Measurements from ENCODE around the gene GMCL2. TPM values are rescaled to one million over a fixed set of nuclear protein-coding genes. Genes with fewer than 3 reads are reported as not detected.

GMCL2 gene
- total RNA-seq, 1 experiment from 2014 or later: not detected

DNA sequence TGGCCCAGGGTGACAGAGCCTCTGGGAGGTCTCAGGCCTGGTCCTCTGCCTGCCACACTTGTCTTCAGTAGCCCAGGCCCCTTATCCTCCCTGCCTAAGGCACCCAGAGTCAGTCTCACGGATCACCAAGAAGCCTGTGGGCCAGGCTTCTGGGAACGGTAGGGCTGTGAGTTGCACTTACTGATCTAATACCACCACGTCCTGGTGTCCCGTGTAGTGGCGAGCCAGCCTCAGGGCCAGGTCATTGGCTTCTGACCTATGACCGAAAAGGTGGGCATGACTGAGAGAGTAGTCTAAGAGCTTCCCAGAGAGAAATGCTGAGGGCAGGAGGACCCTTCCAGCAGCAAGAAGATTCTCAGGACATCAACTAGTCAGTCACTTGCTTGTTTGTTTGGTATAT, 38.0 kb upstream of the GMCL2 start:
- CTCF ChIA-PET: no interaction called here
- BruUV-seq (replicated peaks): no TSS peak
- Histone ChIP-seq H3K27me3 (ENCODE audit: insufficient read depth, low read length) (no peaks in the 10 kb centered on the region), H3K79me2 (ENCODE audit: insufficient read depth, low read length) (peaks cover 11% of the 10 kb centered on the region), H2AFZ (ENCODE audit: low read depth, low read length, poor library complexity, severe bottlenecking) (no peak overlapping the region), H3K4me3 (replicated peaks in 1 of 2; ENCODE audit: low read depth in 1 of 2, low read length in 2 of 2) (no peak overlapping the region), H4K20me1 (ENCODE audit: insufficient read depth) (no peaks in the 10 kb centered on the region), H3K27ac (ENCODE audit: low read depth, low read length) (no peak overlapping the region), H3K9me2 (ENCODE audit: insufficient read depth) (no peaks in the 10 kb centered on the region), H3K4me1 (ENCODE audit: control insufficient read depth in 1 of 2, insufficient read depth in 2 of 2, low read length in 2 of 2) (peaks cover 0 to under 1% of the 10 kb centered on the region in 2 experiments; a peak in 1 of 4 replicates), H3K4me2 (ENCODE audit: low read length) (no peak overlapping the region), H3K9me3 (ENCODE audit: control insufficient read depth in 1 of 2, insufficient read depth in 1 of 2, low read depth in 1 of 2, low read length in 2 of 2) (no peaks in the 10 kb centered on the region), H3K9ac (ENCODE audit: low read length) (no peak overlapping the region), H3K36me3 (ENCODE audit: control insufficient read depth in 1 of 2, insufficient read depth in 2 of 2, low read length in 2 of 2) (peaks cover 5 to 25% of the 10 kb centered on the region in 2 experiments; a peak in 3 of 4 replicates)
- RAD21 ChIA-PET (ENCODE audit: low non-redundant PET in 1 of 2, low total read pairs in 2 of 2, uncharacterized antibody in 2 of 2, unreplicated experiment in 2 of 2): no interaction called here
- no peak for DNase-seq (ENCODE audit: low read depth, low spot score)
- no peak for ATAC-seq
- POLR2A ChIA-PET: no interaction called here
- no peak for TF ChIP-seq EZH2phosphoT487 (IDR thresholded peaks at IDR 0.05; ENCODE audit: borderline replicate concordance)
- no peak for TF ChIP-seq CBX3 (IDR thresholded peaks at IDR 0.05; ENCODE audit: low read depth)
- TF ChIP-seq EGR1 (IDR thresholded peaks at IDR 0.05; ENCODE audit: low read depth): no peak
- TF ChIP-seq, protein P1, sequence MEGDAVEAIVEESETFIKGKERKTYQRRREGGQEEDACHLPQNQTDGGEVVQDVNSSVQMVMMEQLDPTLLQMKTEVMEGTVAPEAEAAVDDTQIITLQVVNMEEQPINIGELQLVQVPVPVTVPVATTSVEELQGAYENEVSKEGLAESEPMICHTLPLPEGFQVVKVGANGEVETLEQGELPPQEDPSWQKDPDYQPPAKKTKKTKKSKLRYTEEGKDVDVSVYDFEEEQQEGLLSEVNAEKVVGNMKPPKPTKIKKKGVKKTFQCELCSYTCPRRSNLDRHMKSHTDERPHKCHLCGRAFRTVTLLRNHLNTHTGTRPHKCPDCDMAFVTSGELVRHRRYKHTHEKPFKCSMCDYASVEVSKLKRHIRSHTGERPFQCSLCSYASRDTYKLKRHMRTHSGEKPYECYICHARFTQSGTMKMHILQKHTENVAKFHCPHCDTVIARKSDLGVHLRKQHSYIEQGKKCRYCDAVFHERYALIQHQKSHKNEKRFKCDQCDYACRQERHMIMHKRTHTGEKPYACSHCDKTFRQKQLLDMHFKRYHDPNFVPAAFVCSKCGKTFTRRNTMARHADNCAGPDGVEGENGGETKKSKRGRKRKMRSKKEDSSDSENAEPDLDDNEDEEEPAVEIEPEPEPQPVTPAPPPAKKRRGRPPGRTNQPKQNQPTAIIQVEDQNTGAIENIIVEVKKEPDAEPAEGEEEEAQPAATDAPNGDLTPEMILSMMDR (IDR thresholded peaks at IDR 0.05 in 2 of 3, conservative IDR thresholded peaks at IDR 0.05 in 1 of 3; ENCODE audit: borderline replicate concordance in 1 of 3, insufficient read depth in 1 of 3, low read depth in 2 of 3, low read length in 2 of 3): no peak
- TF ChIP-seq SIN3A (IDR thresholded peaks at IDR 0.05; ENCODE audit: low read depth): no peak
- TF ChIP-seq, protein P2, sequence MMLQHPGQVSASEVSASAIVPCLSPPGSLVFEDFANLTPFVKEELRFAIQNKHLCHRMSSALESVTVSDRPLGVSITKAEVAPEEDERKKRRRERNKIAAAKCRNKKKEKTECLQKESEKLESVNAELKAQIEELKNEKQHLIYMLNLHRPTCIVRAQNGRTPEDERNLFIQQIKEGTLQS (IDR thresholded peaks at IDR 0.05): no peak
- intact Hi-C loops (cut with micrococcal nuclease): no loop called here

DNA sequence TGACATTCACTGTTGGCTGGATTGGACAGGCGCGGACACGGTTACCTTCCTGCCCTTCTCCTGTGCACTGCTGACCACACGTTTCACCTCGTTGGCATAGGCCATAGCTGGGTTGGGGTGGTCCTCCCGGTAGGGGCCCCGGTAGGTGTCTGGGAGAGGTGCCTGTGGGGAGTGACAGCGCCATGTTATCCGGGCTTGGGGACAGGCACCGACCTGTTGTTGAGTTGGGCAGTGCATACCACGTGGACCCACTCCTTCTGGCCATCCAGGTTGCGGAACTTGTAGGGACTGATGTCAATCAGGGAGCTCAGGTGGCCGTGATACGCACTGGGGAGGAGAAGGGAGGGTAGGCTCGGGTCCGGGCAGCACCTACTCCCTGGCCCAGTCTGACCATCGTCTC, 37.2 kb upstream of the GMCL2 start:
- POLR2A ChIA-PET: no interaction called here

More for the DNA sequence above, 37.2 kb upstream of the GMCL2 start:
- Histone ChIP-seq H3K9me2 (ENCODE audit: insufficient read depth) (no peaks in the 10 kb centered on the region), H3K9ac (ENCODE audit: low read length) (no peak overlapping the region), H3K36me3 (ENCODE audit: control insufficient read depth in 1 of 2, insufficient read depth in 2 of 2, low read length in 2 of 2) (peaks cover 2 to 17% of the 10 kb centered on the region in 2 experiments; a peak in 3 of 4 replicates), H3K9me3 (ENCODE audit: control insufficient read depth in 1 of 2, insufficient read depth in 1 of 2, low read depth in 1 of 2, low read length in 2 of 2) (no peaks in the 10 kb centered on the region), H2AFZ (ENCODE audit: low read depth, low read length, poor library complexity, severe bottlenecking) (no peak overlapping the region), H3K79me2 (ENCODE audit: insufficient read depth, low read length) (peaks cover 3% of the 10 kb centered on the region; the same call in 1 of the 2 replicates), H3K4me3 (replicated peaks in 1 of 2; ENCODE audit: low read depth in 1 of 2, low read length in 2 of 2) (no peak overlapping the region), H3K27me3 (ENCODE audit: insufficient read depth, low read length) (no peaks in the 10 kb centered on the region), H3K27ac (ENCODE audit: low read depth, low read length) (no peak overlapping the region), H3K4me1 (ENCODE audit: control insufficient read depth in 1 of 2, insufficient read depth in 2 of 2, low read length in 2 of 2) (no peaks in the 10 kb centered on the region), H3K4me2 (ENCODE audit: low read length) (no peak overlapping the region), H4K20me1 (ENCODE audit: insufficient read depth) (no peaks in the 10 kb centered on the region)
- intact Hi-C loops (cut with micrococcal nuclease): no loop called here
- no peak for DNase-seq (ENCODE audit: low read depth, low spot score)
- ATAC-seq: no peak
- TF ChIP-seq EZH2phosphoT487 (IDR thresholded peaks at IDR 0.05; ENCODE audit: borderline replicate concordance): no peak
- TF ChIP-seq, protein P3, sequence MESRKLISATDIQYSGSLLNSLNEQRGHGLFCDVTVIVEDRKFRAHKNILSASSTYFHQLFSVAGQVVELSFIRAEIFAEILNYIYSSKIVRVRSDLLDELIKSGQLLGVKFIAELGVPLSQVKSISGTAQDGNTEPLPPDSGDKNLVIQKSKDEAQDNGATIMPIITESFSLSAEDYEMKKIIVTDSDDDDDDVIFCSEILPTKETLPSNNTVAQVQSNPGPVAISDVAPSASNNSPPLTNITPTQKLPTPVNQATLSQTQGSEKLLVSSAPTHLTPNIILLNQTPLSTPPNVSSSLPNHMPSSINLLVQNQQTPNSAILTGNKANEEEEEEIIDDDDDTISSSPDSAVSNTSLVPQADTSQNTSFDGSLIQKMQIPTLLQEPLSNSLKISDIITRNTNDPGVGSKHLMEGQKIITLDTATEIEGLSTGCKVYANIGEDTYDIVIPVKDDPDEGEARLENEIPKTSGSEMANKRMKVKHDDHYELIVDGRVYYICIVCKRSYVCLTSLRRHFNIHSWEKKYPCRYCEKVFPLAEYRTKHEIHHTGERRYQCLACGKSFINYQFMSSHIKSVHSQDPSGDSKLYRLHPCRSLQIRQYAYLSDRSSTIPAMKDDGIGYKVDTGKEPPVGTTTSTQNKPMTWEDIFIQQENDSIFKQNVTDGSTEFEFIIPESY (IDR thresholded peaks at IDR 0.05; ENCODE audit: extremely low read depth, insufficient replicate concordance, low read length): no peak
- TF ChIP-seq, protein P2 (IDR thresholded peaks at IDR 0.05): no peak
- TF ChIP-seq ZFX (IDR thresholded peaks at IDR 0.05): no peak
- TF ChIP-seq POLR2AphosphoS5 (IDR thresholded peaks at IDR 0.05; ENCODE audit: low read depth, low read length): no peak; the same call in 1 of the 2 replicates
- BruUV-seq (replicated peaks): no TSS peak
- CTCF ChIA-PET: no interaction called here
- RAD21 ChIA-PET (ENCODE audit: low non-redundant PET in 1 of 2, low total read pairs in 2 of 2, uncharacterized antibody in 2 of 2, unreplicated experiment in 2 of 2): no interaction called here
